Psoas muscle (tissue), 8 donors: Measurements from ENCODE around the gene SGK1. TPM values are rescaled to one million over a fixed set of nuclear protein-coding genes. Genes with fewer than 3 reads are reported as not detected.
"Not testable (repeated sequence)": the region's sequence is repeated elsewhere in the genome, so short reads cannot be mapped to it uniquely, and the experiment has no call there.

Source experiments
- ATAC-seq, 4 donors: fragments of 200-7000 bp; cut with Tn5 transposase; one replicate each; pipeline ENCODE4 v1.9.1; 2020; ENCODE audit warnings: moderate library complexity in 3 of 4, mild to moderate bottlenecking in 2 of 4
- DNase-seq, 2 donors: peaks; one replicate each; pipeline ENCODE4 v3.0.0-alpha.2; 2020
- H3K27ac ChIP-seq: fragments of 200-600 bp; one replicate; pipeline ENCODE4 v1.8.0; 2022
- H3K27me3 ChIP-seq, 3 donors: fragments of 200-600 bp in 1 of 3; one replicate each; pipeline versions ENCODE4 v1.6.1 to v1.8.0; 2013 to 2022; ENCODE audit warnings: low read length in 2 of 3, mild to moderate bottlenecking in 2 of 3, moderate library complexity in 1 of 3; ENCODE audit not compliant: insufficient read depth in 3 of 3
- H3K36me3 ChIP-seq, 2 donors: fragments of 200-600 bp in 1 of 2; one replicate each; pipeline versions ENCODE4 v1.6.1 to v1.8.0; 2013 to 2022; ENCODE audit warnings: low read depth in 1 of 2, mild to moderate bottlenecking in 1 of 2, moderate library complexity in 1 of 2; ENCODE audit not compliant: insufficient read depth in 1 of 2
- H3K4me1 ChIP-seq: fragments of 200-600 bp; one replicate; pipeline ENCODE4 v1.8.0; 2022
- H3K4me3 ChIP-seq: fragments of 200-600 bp; one replicate; pipeline ENCODE4 v1.8.0; 2022; ENCODE audit warnings: mild to moderate bottlenecking
- H3K9me3 ChIP-seq: fragments of 200-600 bp; one replicate; pipeline ENCODE4 v1.8.0; 2022
- CTCF ChIP-seq: fragments of 200-600 bp; IDR thresholded peaks from one replicate; pipeline ENCODE4 v1.8.0; 2022; ENCODE audit warnings: antibody characterized with exemption
- WGBS, 3 donors: extraction: QIAGEN DNeasy Blood & Tissue Kit; methylation state at CpG; one replicate each; pipeline versions ENCODE4 v1.1.6 to v1.1.7; 2013; 5-methylcytosine and 5-hydroxymethylcytosine counted together
- intact Hi-C, 2 donors: fragments of 100-400 bp; cut with DNase I; formaldehyde crosslinking; loops; one replicate each; pipeline versions ENCODE4 v1.11.0 to v1.14.2; 2022
- polyA plus RNA-seq, 3 donors: library from polyadenylated mRNA; stranded (reverse); fragments of 200-250 nt; gene quantifications; one replicate each; pipeline ENCODE4 v1.2.3, GENCODE V29; 2013
- total RNA-seq, 4 donors: library from RNA; stranded (reverse); fragmentation: NEBNext Ultra II Directional in 2 of 4; extraction: Animal tissue kit (Norgen Biotek cat#: 25700) in 2 of 4; gene quantifications; one replicate each; pipeline versions ENCODE4 v1.2.1 to v1.2.4, GENCODE V29; 2021 to 2023
- donor health status: healthy with polysubstance abuse.
- donor health status: DM: no; HTN: no; CAD: no; lungs with moderate emphysema.
- donor health status: Bipolar disorder and iron deficiency.
- donor health status: healthy.
- donor health status: DM: yes; HTN: yes; CAD: no.
- donor health status: DM: no; HTN: no; CAD: no.
- donor health status: DM: no; HTN: no; CAD: no.
- donor health status: DM: yes; HTN: yes; CAD: no.

The SGK1 gene
- total and polyA plus RNA-seq, 7 donors = 34.4 to 125 (median 64.1) TPM

DNA sequence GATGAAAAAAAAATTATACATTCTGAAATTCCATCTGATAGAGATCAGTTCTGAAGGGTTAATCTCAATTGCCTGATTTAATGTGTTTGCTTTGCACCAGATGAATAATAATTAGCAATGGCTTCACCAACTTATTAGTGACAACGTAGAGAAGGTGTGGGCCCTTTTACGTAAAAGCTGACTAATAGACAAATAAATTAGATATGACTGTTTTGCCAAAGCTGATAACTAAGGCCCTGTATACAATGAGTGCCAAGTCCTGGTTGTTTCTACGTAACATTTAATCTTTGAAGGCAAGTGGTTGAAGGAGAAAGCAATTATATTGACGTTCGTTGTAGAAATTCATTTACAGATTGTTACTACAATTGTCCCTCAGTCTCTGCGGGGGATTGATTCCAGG, 10.8 kb downstream of the SGK1 start:
- no peaks in the 10 kb centered on the region for H3K36me3 ChIP-seq
- H3K4me1 ChIP-seq = no peaks in the 10 kb centered on the region
- intact Hi-C loops = no loop called here
- H3K4me3 ChIP-seq = no peak overlapping the region
- no peaks in the 10 kb centered on the region for H3K9me3 ChIP-seq
- no peak for DNase-seq
- no peak for ATAC-seq
- TF ChIP-seq CTCF = no peak
- 90 to 95% (median 93%) methylated on average over 6 of the region's 6 CpGs for WGBS, 3 donors
- H3K27me3 ChIP-seq = no peaks in the 10 kb centered on the region
- no peak overlapping the region for H3K27ac ChIP-seq

GRCh38 chr6:134304381-134304780, 13.5 kb downstream of the SGK1 start:
- WGBS, 3 donors = 89 to 97% (median 94%) methylated on average over 6 of the region's 6 CpGs
- H3K36me3 ChIP-seq, H3K9me3 ChIP-seq, ATAC-seq, DNase-seq, intact Hi-C loops, H3K27ac ChIP-seq, H3K27me3 ChIP-seq, H3K4me3 ChIP-seq, H3K4me1 ChIP-seq: not testable (repeated sequence)

DNA sequence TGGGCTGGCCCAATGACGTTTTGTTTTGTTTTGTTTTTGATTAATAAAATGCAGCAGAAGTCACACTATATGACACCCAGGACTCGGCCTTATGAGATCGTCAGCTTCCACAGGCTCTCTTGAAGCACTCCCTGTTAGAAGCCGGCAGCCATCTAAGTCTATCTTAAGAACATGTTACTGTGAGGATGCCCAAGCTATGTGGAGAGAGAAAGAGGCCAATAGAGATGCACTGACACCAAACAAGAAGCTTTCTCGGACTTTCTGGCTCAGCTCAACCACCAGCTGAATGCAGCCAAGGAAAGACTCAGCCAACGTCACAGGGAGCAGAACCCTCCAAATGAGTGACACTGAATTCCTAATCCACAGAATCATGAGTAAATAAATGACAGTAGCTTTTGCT, 14.0 kb downstream of the SGK1 start:
- Histone ChIP-seq H3K4me1 (no peaks in the 10 kb centered on the region), H3K4me3 (no peak overlapping the region), H3K27ac (no peak overlapping the region), H3K27me3 (no peaks in the 10 kb centered on the region), H3K9me3 (no peaks in the 10 kb centered on the region), H3K36me3 (no peaks in the 10 kb centered on the region)
- DNase-seq = no peak
- intact Hi-C loops = no loop called here
- ATAC-seq = no peak
- no peak for TF ChIP-seq CTCF
- 43 to 67% (median 57%) methylated on average over 6 of the region's 6 CpGs for WGBS, 3 donors

- ATAC-seq = no peak
- Histone ChIP-seq H3K4me3 (no peak overlapping the region), H3K27me3 (no peaks in the 10 kb centered on the region), H3K9me3 (no peaks in the 10 kb centered on the region), H3K36me3 (no peaks in the 10 kb centered on the region), H3K27ac (no peak overlapping the region), H3K4me1 (peaks cover 5% of the 10 kb centered on the region)
- intact Hi-C loops = no loop called here
- WGBS, 3 donors = 84 to 92% (median 85%) methylated on average over 3 of the region's 3 CpGs
- DNase-seq = no peak
- TF ChIP-seq CTCF = no peak
Measured at GRCh38 chr6:134299236-134299635, 18.7 kb downstream of the SGK1 start.

DNA sequence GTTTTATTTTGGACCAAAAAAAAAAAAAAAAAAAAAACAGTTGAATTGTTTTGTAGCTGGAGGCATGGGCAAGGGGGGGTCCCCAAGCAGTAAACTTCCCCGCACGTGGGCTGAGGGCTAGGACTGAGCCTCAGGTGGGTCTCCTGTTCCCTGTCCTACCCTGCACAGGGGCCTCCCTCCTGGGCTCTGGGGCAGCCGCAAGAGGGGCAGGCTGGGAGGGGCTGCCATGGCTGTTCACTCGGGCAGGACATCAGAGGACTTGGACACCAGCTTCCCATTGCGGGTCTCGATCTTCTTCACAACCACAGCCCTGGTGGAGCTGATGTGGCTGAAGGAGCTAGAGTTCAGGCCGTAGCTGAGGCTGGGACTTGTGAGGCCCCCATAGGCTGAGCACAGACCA, 21.1 kb downstream of the SGK1 start:
- Histone ChIP-seq H3K4me1 (peaks cover 5% of the 10 kb centered on the region), H3K4me3 (no peak overlapping the region), H3K9me3 (no peaks in the 10 kb centered on the region), H3K36me3 (no peaks in the 10 kb centered on the region), H3K27ac (no peak overlapping the region), H3K27me3 (no peaks in the 10 kb centered on the region)
- ATAC-seq = no peak
- 95 to 96% (median 96%) methylated on average over 7 of the region's 7 CpGs for WGBS, 3 donors
- DNase-seq = no peak
- TF ChIP-seq CTCF = no peak
- intact Hi-C loops = no loop called here
